ENCODE measurements around the gene TMEM98.
"Not testable (repeated sequence)": the region's sequence is repeated elsewhere in the genome, so short reads cannot be mapped to it uniquely, and the experiment has no call there.

TMEM98 gene

DNA sequence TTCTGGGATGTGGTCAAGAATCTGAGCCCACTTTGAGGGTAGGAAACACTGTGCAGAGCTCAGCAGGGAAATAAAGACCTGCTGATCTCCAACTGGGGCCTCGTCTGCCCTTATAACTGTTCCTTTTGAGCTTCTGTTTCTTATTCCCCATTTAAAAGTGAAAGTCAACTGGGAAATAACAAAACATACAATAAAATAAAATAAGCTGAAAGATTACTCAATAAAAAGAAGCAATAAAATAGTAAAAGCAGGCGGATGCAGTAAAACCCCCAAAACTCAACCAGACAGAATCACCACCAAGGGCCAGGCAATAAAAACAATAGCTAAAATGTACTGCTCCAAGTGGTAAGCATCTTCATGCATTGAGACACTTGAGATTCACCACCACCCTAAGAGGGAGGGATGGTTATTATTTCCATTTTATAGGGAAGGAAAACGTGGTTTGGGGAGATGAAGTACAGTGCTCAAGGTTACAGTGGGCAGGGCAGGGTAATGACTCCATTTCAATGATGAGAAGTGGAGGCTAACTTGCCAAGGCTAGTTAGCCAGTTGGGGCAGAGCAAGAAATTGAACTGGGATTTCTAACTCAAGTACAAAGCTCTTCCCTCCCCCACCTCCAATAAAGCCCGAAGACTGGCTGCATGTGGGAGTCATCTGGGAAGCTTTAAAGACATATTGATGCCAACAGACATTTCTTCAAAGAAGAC is 57.2 kb downstream of the TMEM98 start:
- no peak for DNase-seq (ENCODE audit: low read depth)
- H3K4me3 ChIP-seq (ENCODE audit: low read depth, low read length): no peak overlapping the region
- TF ChIP-seq, protein P1, sequence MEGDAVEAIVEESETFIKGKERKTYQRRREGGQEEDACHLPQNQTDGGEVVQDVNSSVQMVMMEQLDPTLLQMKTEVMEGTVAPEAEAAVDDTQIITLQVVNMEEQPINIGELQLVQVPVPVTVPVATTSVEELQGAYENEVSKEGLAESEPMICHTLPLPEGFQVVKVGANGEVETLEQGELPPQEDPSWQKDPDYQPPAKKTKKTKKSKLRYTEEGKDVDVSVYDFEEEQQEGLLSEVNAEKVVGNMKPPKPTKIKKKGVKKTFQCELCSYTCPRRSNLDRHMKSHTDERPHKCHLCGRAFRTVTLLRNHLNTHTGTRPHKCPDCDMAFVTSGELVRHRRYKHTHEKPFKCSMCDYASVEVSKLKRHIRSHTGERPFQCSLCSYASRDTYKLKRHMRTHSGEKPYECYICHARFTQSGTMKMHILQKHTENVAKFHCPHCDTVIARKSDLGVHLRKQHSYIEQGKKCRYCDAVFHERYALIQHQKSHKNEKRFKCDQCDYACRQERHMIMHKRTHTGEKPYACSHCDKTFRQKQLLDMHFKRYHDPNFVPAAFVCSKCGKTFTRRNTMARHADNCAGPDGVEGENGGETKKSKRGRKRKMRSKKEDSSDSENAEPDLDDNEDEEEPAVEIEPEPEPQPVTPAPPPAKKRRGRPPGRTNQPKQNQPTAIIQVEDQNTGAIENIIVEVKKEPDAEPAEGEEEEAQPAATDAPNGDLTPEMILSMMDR (conservative IDR thresholded peaks at IDR 0.05; ENCODE audit: low read depth, low read length): no peak

DNA sequence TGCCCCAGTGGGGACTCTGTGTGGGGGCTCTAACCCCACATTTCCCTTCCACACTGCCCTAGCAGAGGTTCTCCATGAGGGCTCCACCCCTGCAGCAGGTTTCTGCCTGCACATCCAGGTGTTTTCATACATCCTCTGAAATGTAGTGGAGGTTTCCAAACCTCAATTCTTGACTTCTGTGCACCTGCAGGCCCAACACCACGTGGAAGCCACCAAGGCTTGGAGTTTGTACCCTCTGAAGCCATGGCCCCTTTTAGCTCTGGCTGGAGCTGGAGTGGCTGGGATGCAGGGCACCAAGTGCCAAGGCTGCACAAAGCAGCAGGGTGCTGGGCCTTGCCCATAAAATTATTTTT is 59.5 kb downstream of the TMEM98 start:
- H3K4me3 ChIP-seq (ENCODE audit: low read depth, low read length); DNase-seq (ENCODE audit: low read depth): not testable (repeated sequence)

DNA sequence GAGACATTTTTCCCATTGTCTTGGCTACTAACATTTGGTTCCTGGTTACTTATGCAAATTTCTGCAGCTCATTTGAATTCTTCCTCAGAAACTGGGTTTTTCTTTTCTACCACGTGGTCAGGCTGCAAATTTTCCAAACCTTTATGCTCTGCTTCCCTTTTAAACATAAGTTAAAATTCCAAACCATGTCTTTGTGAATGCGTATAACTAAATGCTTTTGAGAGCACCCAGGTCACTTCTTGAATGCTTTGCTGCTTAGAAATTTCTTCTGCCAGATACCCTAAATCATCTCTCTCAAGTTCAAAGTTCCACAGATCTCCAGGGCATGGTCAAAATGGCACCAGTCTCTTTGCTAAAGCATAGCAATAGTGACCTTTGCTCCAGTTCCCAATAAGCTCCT is 59.9 kb downstream of the TMEM98 start:
- not testable (repeated sequence) for DNase-seq (ENCODE audit: low read depth); H3K4me3 ChIP-seq (ENCODE audit: low read depth, low read length)

DNA sequence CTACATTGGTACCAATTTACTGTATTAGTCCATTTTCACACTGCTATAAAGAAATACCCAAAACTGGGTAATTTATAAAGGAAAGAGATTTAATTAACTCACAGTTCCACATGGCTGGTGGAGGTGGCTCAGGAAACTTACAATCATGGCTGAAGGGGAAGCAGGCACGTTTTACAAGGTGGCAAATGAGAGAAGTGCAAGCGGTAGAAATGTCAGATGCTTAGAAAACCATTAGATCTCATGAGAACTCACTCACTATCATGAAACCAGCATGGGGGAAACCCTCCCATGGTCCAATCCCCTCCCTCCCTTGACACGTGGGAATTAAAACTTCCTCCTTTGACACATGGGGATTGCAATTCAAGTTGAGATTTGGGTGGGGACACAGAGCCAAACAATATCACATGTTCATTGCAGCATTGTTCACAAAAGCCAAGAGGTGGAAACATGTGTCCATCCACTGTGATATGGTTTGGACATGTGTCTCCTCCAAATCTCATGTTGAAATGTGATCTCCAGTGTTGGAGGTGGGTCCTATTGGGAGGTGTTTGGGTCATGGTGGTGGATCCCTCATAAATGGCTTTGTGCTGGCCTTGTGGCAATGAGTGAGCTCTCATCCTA is 60.6 kb downstream of the TMEM98 start:
- TF ChIP-seq, protein P1 (conservative IDR thresholded peaks at IDR 0.05; ENCODE audit: low read depth, low read length): no peak
- no peak overlapping the region for H3K4me3 ChIP-seq (ENCODE audit: low read depth, low read length)
- DNase-seq (ENCODE audit: low read depth): no peak

DNA sequence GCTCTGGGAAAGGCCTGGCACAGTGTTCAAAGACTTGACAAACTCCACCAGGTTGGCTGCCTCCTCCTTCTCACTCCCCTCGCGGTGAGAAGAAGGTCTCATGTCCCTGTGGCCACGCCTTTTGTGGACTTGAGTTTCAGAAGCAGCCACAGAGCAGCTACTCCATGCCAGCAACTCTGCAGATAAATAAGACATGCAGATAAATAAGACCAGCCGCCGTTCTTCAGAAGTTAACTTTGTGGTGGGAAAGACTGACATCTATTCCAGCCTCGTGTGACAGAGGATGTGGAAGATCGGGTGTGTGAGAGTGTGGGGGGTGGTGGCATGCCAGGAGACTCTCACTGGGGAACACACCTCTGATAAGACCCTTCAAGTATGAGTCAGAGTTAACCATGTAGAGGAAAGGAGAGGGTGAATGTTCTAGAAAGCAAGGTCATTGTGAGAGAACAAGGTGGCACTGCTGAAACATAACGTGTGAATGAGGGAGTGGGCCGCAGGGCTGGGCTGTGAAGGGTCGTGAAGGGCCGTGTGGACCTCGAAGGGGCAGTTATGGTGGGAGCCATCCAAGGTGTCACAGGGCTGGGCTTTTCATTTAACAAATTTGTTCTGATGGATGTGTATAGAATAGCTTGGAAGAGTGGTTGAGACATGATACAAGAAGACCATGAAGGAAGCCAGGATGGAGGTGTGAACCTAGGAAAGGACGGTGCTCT is 64.5 kb downstream of the TMEM98 start:
- DNase-seq (ENCODE audit: low read depth): no peak
- no peak overlapping the region for H3K4me3 ChIP-seq (ENCODE audit: low read depth, low read length)
- TF ChIP-seq, protein P1 (conservative IDR thresholded peaks at IDR 0.05; ENCODE audit: low read depth, low read length): no peak

DNA sequence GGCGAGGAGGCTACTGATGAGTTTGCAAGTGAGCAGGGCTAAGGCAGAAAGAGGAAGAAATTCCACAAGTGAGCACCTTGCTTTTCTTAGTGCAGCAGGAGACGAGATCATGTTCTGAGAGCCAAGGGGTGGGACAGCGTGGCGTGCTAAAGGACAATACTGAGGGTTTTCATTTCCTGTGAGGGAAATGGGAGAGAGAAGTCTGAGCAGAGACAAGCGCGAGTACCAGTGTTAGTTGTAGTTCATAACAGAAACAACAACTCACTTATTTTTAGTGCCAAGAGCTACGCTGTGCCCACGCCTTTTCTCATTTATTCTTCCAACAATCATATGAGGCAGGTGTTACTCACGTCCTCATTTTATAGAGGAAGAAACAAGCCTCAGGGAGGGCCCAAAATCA is 66.0 kb downstream of the TMEM98 start:
- no peak overlapping the region for H3K4me3 ChIP-seq (ENCODE audit: low read depth, low read length)
- TF ChIP-seq, protein P1 (conservative IDR thresholded peaks at IDR 0.05; ENCODE audit: low read depth, low read length): no peak
- no peak for DNase-seq (ENCODE audit: low read depth)

All from choroid plexus epithelial cell (primary cell).